K562 (cell line): Measurements from ENCODE around the gene PPP1R37. TPM values are rescaled to one million over a fixed set of nuclear protein-coding genes. Genes with fewer than 3 reads are reported as not detected.

Source experiments
- ATAC-seq: fragments of 200-7000 bp; cut with Tn5 transposase; 3 replicates; pipeline ENCODE4 v1.9.1; 2020; ENCODE audit warnings: moderate library complexity
- BruUV-seq: library from RNA; stranded (reverse); fragments of 400-500 nt; replicated peaks from 2 replicates; lab custom pipeline; 2021; lab: Mats Ljungman, UMichigan
- CTCF ChIA-PET: fragments of 300-600 bp; formaldehyde crosslinking; extraction: SDS; loops from one replicate; lab custom pipeline; 2021; ENCODE audit warnings: low intra/inter-chr PET ratio; lab: Yijun Ruan, JAX
- POLR2A ChIA-PET: fragments of 300-600, 350-650 bp; sonication (Branson Sonifier 250); formaldehyde crosslinking; extraction: SDS; loops from one replicate; lab custom pipeline; 2021; ENCODE audit warnings: antibody characterized with exemption, inconsistent platforms; lab: Yijun Ruan, JAX
- DNase-seq, 4 experiments: peaks; one replicate each; pipeline versions ENCODE4 v3.0.0 to v3.0.0-alpha.2; 2011 to 2018; ENCODE audit warnings: low spot score in 3 of 4, mixed read lengths in 3 of 4; ENCODE audit errors: extremely low read depth in 1 of 4
- FAIRE-seq: peaks from 2 replicates; lab custom pipeline; 2011; peaks lifted over from hg19 to GRCh38; lab: Jason Lieb, UNC
- H2AFZ ChIP-seq: 2 replicates; pipeline ENCODE4 v1.6.0; 2011; ENCODE audit warnings: low read depth, low read length, control low read depth, inconsistent platforms
- H3K27ac ChIP-seq: fragments of 200-600 bp; 3 replicates; pipeline ENCODE4 v1.8.0; 2011; ENCODE audit warnings: low read depth, mild to moderate bottlenecking, control low read depth, inconsistent platforms, low read length, moderate library complexity, mixed read lengths; ENCODE audit errors: extremely low read depth
- H3K27me3 ChIP-seq, 2 experiments: fragments of 300-600 bp in 1 of 2; 2 replicates in 1 of 2; 3 replicates in 1 of 2; pipeline versions ENCODE4 v1.6.0 to v1.8.0; 2011; ENCODE audit warnings: inconsistent platforms in 2 of 2, low read length in 2 of 2, mild to moderate bottlenecking in 1 of 2, mixed read lengths in 1 of 2, moderate library complexity in 1 of 2; ENCODE audit not compliant: control insufficient read depth in 2 of 2, insufficient read depth in 2 of 2
- H3K36me3 ChIP-seq: fragments of 300-600 bp; 3 replicates; pipeline ENCODE4 v1.8.0; 2011; ENCODE audit warnings: mild to moderate bottlenecking, low read length, inconsistent platforms; ENCODE audit not compliant: control insufficient read depth, insufficient read depth
- H3K4me1 ChIP-seq, 2 experiments: fragments of 200-600 bp in 1 of 2; replicated peaks in 1 of 2; 2 replicates in 1 of 2; 3 replicates in 1 of 2; pipeline versions ENCODE4 v1.5.1 to v1.8.0; 2011; ENCODE audit warnings: inconsistent platforms in 2 of 2, low read length in 2 of 2, mild to moderate bottlenecking in 1 of 2, mixed read lengths in 1 of 2, moderate library complexity in 1 of 2; ENCODE audit not compliant: control insufficient read depth in 2 of 2, insufficient read depth in 2 of 2
- H3K4me2 ChIP-seq: 2 replicates; pipeline ENCODE4 v1.6.1; 2011; ENCODE audit warnings: low read length, control low read depth, inconsistent platforms, mixed read lengths; ENCODE audit not compliant: insufficient read depth
- H3K4me3 ChIP-seq: fragments of 200-600 bp; sonication (generic), shearing (Covaris generic); 2 replicates; pipeline ENCODE4 v1.5.1; 2016; ENCODE audit warnings: control low read depth, inconsistent platforms
- H3K79me2 ChIP-seq: fragments of 200-600 bp; 3 replicates; pipeline ENCODE4 v1.8.0; 2011; ENCODE audit warnings: low read length, inconsistent platforms; ENCODE audit not compliant: control insufficient read depth, insufficient read depth
- H3K9ac ChIP-seq, 2 experiments: 2 replicates each; pipeline versions ENCODE4 v1.6.0 to v1.6.1; 2011; ENCODE audit warnings: low read depth in 2 of 2, low read length in 2 of 2, control low read depth in 1 of 2, inconsistent platforms in 1 of 2, mild to moderate bottlenecking in 1 of 2, mixed read lengths in 1 of 2; ENCODE audit not compliant: insufficient read depth in 1 of 2
- H3K9me1 ChIP-seq: one replicate; pipeline ENCODE4 v1.6.0; 2011; ENCODE audit warnings: inconsistent platforms, mild to moderate bottlenecking, low read length, moderate library complexity; ENCODE audit not compliant: control insufficient read depth, insufficient read depth
- H3K9me3 ChIP-seq: replicated peaks from 2 replicates; pipeline ENCODE4 v1.5.1; 2011; ENCODE audit warnings: low read depth, low read length, inconsistent platforms; ENCODE audit not compliant: control insufficient read depth, insufficient read depth
- H4K20me1 ChIP-seq: replicated peaks from 2 replicates; pipeline ENCODE4 v1.6.1; 2011; ENCODE audit warnings: low read length, inconsistent platforms, mixed read lengths; ENCODE audit not compliant: control insufficient read depth, insufficient read depth
- BHLHE40 ChIP-seq: IDR thresholded peaks from 2 replicates; pipeline ENCODE4 v1.6.1; 2011; ENCODE audit warnings: low read length, improper control_type of control experiment
- CEBPB ChIP-seq: fragments of 450-650 bp; IDR thresholded peaks from 2 replicates; pipeline ENCODE4 v1.6.1; 2016; ENCODE audit warnings: missing genetic modification characterization, missing compliant biosample characterization
- GTF2B ChIP-seq: IDR thresholded peaks from 2 replicates; pipeline ENCODE4 v1.6.1; 2011; ENCODE audit not compliant: insufficient read length; ENCODE audit errors: extremely low read depth
- HOMEZ ChIP-seq: fragments of 250-450 bp; sonication (Bioruptor Pico); IDR thresholded peaks from 2 replicates; pipeline ENCODE4 v1.4.0; 2020; ENCODE audit warnings: mild to moderate bottlenecking, moderate library complexity
- KDM5B ChIP-seq: fragments of 200-600 bp; sonication (generic); IDR thresholded peaks from 2 replicates; pipeline ENCODE4 v1.6.1; 2012; ENCODE audit warnings: low read depth, mild to moderate bottlenecking, moderate library complexity, low read length, control low read depth, inconsistent platforms; ENCODE audit not compliant: insufficient replicate concordance
- WGBS: fragments of 100-300 bp; shearing (Covaris generic); methylation state at CpG from one replicate; pipeline ENCODE4 v1.1.6; 2016; ENCODE audit warnings: low coverage, mixed read lengths; ENCODE audit not compliant: insufficient coverage; ENCODE audit errors: missing lambda C conversion rate; 5-methylcytosine and 5-hydroxymethylcytosine counted together
- in situ Hi-C: fragments of 300-500 bp; cut with MboI; formaldehyde crosslinking; loops from 4 replicates; pipeline ENCODE4 v1.15.0; 2018; ENCODE audit warnings: inconsistent platforms, mixed read lengths
- intact Hi-C: fragments of 100-400 bp; cut with micrococcal nuclease; formaldehyde crosslinking; loops from 2 replicates; pipeline ENCODE4 v1.14.2; 2022
- polyA plus RNA-seq, 8 experiments: library from polyadenylated mRNA; depleted of rRNA in 4 of 8; stranded (reverse) in 5 of 8; unstranded in 3 of 8; fragments of >200 nt; fragmentation: Nextera tagmentation in 2 of 8; fragmentation: Illumina TruSeq in 1 of 8; extraction: Ambion mirVana in 2 of 8; extraction: Trizol in 1 of 8; gene quantifications; 2 replicates each; pipeline versions ENCODE4 v1.2.1 to v1.2.3, GENCODE V29; 2011 to 2014; ENCODE audit warnings: inconsistent platforms in 1 of 8, missing spikeins in 1 of 8
- total RNA-seq, 7 experiments: library from RNA; depleted of rRNA in 6 of 7; stranded (reverse); fragments of >200 nt in 6 of 7; fragmentation: Illumina TruSeq in 2 of 7; extraction: Trizol in 2 of 7; gene quantifications; 2 replicates each; pipeline versions ENCODE4 v1.2.1 to v1.2.3, GENCODE V29; 2011 to 2021; ENCODE audit warnings: low replicate concordance in 1 of 7
- TF ChIP-seq, protein P1 (sequence below): IDR thresholded peaks from 2 replicates; pipeline ENCODE4 v1.6.1; 2011; ENCODE audit warnings: borderline replicate concordance, low read depth, mild to moderate bottlenecking, moderate library complexity, low read length; ENCODE audit not compliant: insufficient read depth, poor library complexity, severe bottlenecking

The PPP1R37 gene
- total and polyA plus RNA-seq, 9 of the 15 experiments (the other 6 are each of a cell fraction or from before 2014, with no cell fraction given): 0.04 to 20.3 (median 7.3) TPM

GRCh38 chr19:45059258-45059965 lies 33.6 kb upstream of the PPP1R37 start (continued):
- no peak for TF ChIP-seq HOMEZ (CRISPR knock-in tag)
- TF ChIP-seq CEBPB: no peak
- TF ChIP-seq, protein P1, sequence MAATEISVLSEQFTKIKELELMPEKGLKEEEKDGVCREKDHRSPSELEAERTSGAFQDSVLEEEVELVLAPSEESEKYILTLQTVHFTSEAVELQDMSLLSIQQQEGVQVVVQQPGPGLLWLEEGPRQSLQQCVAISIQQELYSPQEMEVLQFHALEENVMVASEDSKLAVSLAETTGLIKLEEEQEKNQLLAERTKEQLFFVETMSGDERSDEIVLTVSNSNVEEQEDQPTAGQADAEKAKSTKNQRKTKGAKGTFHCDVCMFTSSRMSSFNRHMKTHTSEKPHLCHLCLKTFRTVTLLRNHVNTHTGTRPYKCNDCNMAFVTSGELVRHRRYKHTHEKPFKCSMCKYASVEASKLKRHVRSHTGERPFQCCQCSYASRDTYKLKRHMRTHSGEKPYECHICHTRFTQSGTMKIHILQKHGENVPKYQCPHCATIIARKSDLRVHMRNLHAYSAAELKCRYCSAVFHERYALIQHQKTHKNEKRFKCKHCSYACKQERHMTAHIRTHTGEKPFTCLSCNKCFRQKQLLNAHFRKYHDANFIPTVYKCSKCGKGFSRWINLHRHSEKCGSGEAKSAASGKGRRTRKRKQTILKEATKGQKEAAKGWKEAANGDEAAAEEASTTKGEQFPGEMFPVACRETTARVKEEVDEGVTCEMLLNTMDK: peak; percentile 89
- 0 out of 2 replicates have a peak, but pooled peaks have one; percentile 20 for TF ChIP-seq BHLHE40

DNA sequence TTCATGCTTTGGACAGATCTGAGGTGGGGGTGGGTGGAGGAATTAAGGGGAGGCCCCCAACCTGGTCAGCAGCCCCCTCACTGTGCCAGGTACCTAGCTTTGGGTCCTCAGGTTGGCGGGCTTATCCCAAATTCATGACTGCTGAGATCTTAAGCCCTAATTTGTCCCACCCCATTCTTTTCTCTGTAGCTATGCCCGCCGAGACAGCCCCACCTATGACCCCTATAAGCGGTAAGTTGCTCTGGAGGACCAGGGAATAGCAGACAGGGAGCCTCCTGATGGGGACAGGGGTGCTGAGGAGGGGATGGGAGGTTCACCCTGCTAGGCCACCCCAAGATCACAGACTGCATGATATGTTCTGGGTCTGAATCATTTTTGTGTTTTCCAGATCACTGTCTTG lies 31.0 kb upstream of the PPP1R37 start:
- ChIA-PET CTCF (no interaction called here), POLR2A (interaction anchor here (0.7 to 1.2 kb wide), 6 partner anchors 10 to 630 kb away, joined by 3 read pairs; partner anchors contain the start of gene QPCTL)
- Histone ChIP-seq H3K36me3 (peaks cover 82% of the 10 kb centered on the region), H3K4me2 (no peak overlapping the region), H3K9me3 (no peaks in the 10 kb centered on the region), H3K27me3 (no peaks in the 10 kb centered on the region), H3K4me3 (no peak overlapping the region), H2AFZ (no peak overlapping the region), H3K79me2 (peaks cover 4% of the 10 kb centered on the region; the same call in 1 of the 3 replicates), H4K20me1 (peaks cover 19% of the 10 kb centered on the region), H3K9ac (no peak overlapping the region), H3K9me1 (no peaks in the 10 kb centered on the region), H3K4me1 (peaks cover 0 to 28% of the 10 kb centered on the region in 2 experiments; a peak in 2 of 5 replicates), H3K27ac (no peak overlapping the region)
- 94% methylated on average over 4 of the region's 4 CpGs for WGBS
- intact Hi-C loops: no loop called here
- no peak for ATAC-seq
- in situ Hi-C loops: no loop called here
- no peak for FAIRE-seq
- DNase-seq: no peak
- no TSS peak for BruUV-seq
- no peak for TF ChIP-seq GTF2B
- TF ChIP-seq KDM5B: no peak
